Measurements from ENCODE around the gene TMED4. TPM values are rescaled to one million over a fixed set of nuclear protein-coding genes. Genes with fewer than 3 reads are reported as not detected.
"Not testable (repeated sequence)": the region's sequence is repeated elsewhere in the genome, so short reads cannot be mapped to it uniquely, and the experiment has no call there.

TMED4 gene
- polyA plus RNA-seq, 1 donor (not counting 4 experiments of a cell fraction or from before 2014, with no cell fraction given): 45.8 TPM

DNA sequence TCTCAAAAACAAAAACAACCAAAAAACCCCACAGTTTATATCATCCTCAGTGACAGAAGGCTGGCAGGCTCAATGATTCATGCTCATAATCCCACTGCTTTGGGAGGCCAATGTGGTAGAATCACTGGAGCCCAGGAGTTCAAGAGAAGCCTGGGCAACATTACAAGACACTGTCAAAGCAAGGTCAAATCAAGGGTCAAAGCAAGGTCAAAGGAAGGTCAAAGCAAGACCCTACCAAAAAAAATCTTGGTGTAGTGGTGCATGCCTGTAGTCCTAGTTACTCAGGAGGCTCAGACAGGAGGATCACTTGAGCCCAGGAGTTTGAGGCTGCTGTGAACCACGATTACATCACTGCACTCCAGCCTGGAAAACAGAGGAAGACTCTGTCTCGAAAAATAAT lies 26.7 kb downstream of the TMED4 start:
- Histone ChIP-seq H3K27ac (ENCODE audit: control insufficient read depth, insufficient read depth, low read length) (no peak overlapping the region), H3K4me3 (ENCODE audit: control insufficient read depth in 2 of 3, extremely low read depth in 1 of 3, insufficient read depth in 2 of 3, low read depth in 1 of 3, low read length in 3 of 3) (no peak overlapping the region), H3K9ac (ENCODE audit: control insufficient read depth, extremely low read depth, insufficient read depth, low read length) (no peak overlapping the region), H2AFZ (ENCODE audit: control insufficient read depth, low read length) (no peak overlapping the region), H3K9me1 (ENCODE audit: control insufficient read depth, extremely low read depth, insufficient read depth, low read length) (no peaks in the 10 kb centered on the region), H3K79me2 (ENCODE audit: control insufficient read depth, insufficient read depth, low read length) (no peaks in the 10 kb centered on the region), H3K36me3 (ENCODE audit: control insufficient read depth in 2 of 2, extremely low read depth in 1 of 2, insufficient read depth in 2 of 2, low read length in 2 of 2) (no peaks in the 10 kb centered on the region), H3K27me3 (ENCODE audit: control insufficient read depth, extremely low read depth, insufficient read depth, low read length) (no peaks in the 10 kb centered on the region), H3K4me1 (ENCODE audit: control insufficient read depth, extremely low read depth, insufficient read depth, low read length) (no peaks in the 10 kb centered on the region), H3K9me3 (ENCODE audit: control insufficient read depth, low read depth, low read length) (no peaks in the 10 kb centered on the region), H4K20me1 (ENCODE audit: control insufficient read depth, extremely low read depth, insufficient read depth, low read length) (no peaks in the 10 kb centered on the region), H3K4me2 (ENCODE audit: control insufficient read depth, extremely low read depth, insufficient read depth, low read depth, low read length) (no peak overlapping the region)
- TF ChIP-seq, protein P1, sequence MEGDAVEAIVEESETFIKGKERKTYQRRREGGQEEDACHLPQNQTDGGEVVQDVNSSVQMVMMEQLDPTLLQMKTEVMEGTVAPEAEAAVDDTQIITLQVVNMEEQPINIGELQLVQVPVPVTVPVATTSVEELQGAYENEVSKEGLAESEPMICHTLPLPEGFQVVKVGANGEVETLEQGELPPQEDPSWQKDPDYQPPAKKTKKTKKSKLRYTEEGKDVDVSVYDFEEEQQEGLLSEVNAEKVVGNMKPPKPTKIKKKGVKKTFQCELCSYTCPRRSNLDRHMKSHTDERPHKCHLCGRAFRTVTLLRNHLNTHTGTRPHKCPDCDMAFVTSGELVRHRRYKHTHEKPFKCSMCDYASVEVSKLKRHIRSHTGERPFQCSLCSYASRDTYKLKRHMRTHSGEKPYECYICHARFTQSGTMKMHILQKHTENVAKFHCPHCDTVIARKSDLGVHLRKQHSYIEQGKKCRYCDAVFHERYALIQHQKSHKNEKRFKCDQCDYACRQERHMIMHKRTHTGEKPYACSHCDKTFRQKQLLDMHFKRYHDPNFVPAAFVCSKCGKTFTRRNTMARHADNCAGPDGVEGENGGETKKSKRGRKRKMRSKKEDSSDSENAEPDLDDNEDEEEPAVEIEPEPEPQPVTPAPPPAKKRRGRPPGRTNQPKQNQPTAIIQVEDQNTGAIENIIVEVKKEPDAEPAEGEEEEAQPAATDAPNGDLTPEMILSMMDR (optimal IDR thresholded peaks at IDR 0.05 in 1 of 3, IDR thresholded peaks at IDR 0.05 in 1 of 3, conservative IDR thresholded peaks at IDR 0.05 in 1 of 3; ENCODE audit: extremely low read depth in 1 of 3, insufficient read depth in 2 of 3, low read length in 3 of 3): no peak
- TF ChIP-seq EZH2 (IDR thresholded peaks at IDR 0.05; ENCODE audit: low read length): no peak
- FAIRE-seq (no peak), DNase-seq (ENCODE audit: low read depth, low spot score) (no peak)
- dilution Hi-C loops (cut with MboI; ENCODE audit: extremely low pct_ligation_motif_present, low sequenced_read_pairs): no loop called here

DNA sequence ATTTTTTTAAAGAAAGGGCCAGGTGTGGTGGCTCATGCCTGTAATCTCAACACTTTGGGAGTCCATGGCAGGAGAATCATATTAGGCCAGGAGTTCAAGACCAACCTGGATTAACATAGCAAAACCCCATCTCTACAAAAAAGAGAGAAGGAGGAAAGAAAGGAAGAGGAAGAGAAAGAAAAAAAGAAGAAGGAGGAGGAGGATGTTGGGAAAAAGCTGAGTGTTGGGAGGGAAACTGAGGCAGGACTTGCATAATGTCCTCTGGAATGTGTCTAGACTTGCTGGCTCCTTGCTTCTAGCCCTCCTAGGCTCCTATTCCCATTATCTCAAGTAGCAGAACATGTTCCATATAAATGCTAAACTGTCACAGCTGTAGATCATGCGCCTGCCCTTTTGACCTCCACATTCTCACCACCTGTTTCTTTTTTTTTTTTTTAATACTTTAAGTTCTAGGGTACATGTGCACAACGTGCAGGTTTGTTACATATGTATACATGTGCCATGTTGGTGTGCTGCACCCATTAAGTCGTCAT lies 29.5 kb downstream of the TMED4 start:
- not testable (repeated sequence) for FAIRE-seq

DNA sequence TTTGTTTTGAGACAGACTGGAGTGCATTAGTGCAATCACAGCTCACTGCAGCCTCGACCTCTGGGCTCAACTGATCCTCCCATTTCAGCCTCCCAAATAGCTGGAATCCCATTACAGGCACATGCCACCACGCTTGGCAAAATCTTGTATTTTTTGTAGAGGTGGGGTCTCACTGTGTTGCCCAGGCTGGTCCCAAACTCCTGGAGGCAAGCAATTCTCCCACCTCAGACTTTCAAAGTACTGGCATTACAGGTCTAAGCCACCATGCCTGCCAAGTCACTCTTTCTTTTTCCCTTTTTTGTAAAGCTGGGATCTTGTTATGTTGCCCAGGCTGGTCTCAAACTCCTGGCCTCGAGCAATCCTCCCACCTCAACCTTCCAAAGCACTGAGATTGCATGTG lies 32.6 kb downstream of the TMED4 start:
- no peak for DNase-seq (ENCODE audit: low read depth, low spot score)
- no peaks in the 10 kb centered on the region for H3K27me3 ChIP-seq (ENCODE audit: control insufficient read depth, extremely low read depth, insufficient read depth, low read length)
- H3K9me3 ChIP-seq (ENCODE audit: control insufficient read depth, low read depth, low read length): no peaks in the 10 kb centered on the region
- no peak overlapping the region for H3K4me2 ChIP-seq (ENCODE audit: control insufficient read depth, extremely low read depth, insufficient read depth, low read depth, low read length)
- H4K20me1 ChIP-seq (ENCODE audit: control insufficient read depth, extremely low read depth, insufficient read depth, low read length): no peaks in the 10 kb centered on the region
- no peak overlapping the region for H2AFZ ChIP-seq (ENCODE audit: control insufficient read depth, low read length)
- no peaks in the 10 kb centered on the region for H3K9me1 ChIP-seq (ENCODE audit: control insufficient read depth, extremely low read depth, insufficient read depth, low read length)
- H3K4me3 ChIP-seq (ENCODE audit: control insufficient read depth in 2 of 3, extremely low read depth in 1 of 3, insufficient read depth in 2 of 3, low read depth in 1 of 3, low read length in 3 of 3): no peak overlapping the region
- no peaks in the 10 kb centered on the region for H3K79me2 ChIP-seq (ENCODE audit: control insufficient read depth, insufficient read depth, low read length)
- no peak for FAIRE-seq
- H3K27ac ChIP-seq (ENCODE audit: control insufficient read depth, insufficient read depth, low read length): no peak overlapping the region
- dilution Hi-C loops (cut with MboI; ENCODE audit: extremely low pct_ligation_motif_present, low sequenced_read_pairs): no loop called here
- H3K4me1 ChIP-seq (ENCODE audit: control insufficient read depth, extremely low read depth, insufficient read depth, low read length): peaks cover 5% of the 10 kb centered on the region
- no peaks in the 10 kb centered on the region for H3K36me3 ChIP-seq (ENCODE audit: control insufficient read depth in 2 of 2, extremely low read depth in 1 of 2, insufficient read depth in 2 of 2, low read length in 2 of 2)
- TF ChIP-seq, protein P1 (optimal IDR thresholded peaks at IDR 0.05 in 1 of 3, IDR thresholded peaks at IDR 0.05 in 1 of 3, conservative IDR thresholded peaks at IDR 0.05 in 1 of 3; ENCODE audit: extremely low read depth in 1 of 3, insufficient read depth in 2 of 3, low read length in 3 of 3): no peak
- TF ChIP-seq EZH2 (IDR thresholded peaks at IDR 0.05; ENCODE audit: low read length): no peak
- no peak overlapping the region for H3K9ac ChIP-seq (ENCODE audit: control insufficient read depth, extremely low read depth, insufficient read depth, low read length)

More for the DNA sequence above, 29.5 kb downstream of the TMED4 start:
- H4K20me1 ChIP-seq (ENCODE audit: control insufficient read depth, extremely low read depth, insufficient read depth, low read length); H3K4me2 ChIP-seq (ENCODE audit: control insufficient read depth, extremely low read depth, insufficient read depth, low read depth, low read length); H3K27ac ChIP-seq (ENCODE audit: control insufficient read depth, insufficient read depth, low read length); DNase-seq (ENCODE audit: low read depth, low spot score); H3K9me3 ChIP-seq (ENCODE audit: control insufficient read depth, low read depth, low read length); H3K9ac ChIP-seq (ENCODE audit: control insufficient read depth, extremely low read depth, insufficient read depth, low read length); H3K4me1 ChIP-seq (ENCODE audit: control insufficient read depth, extremely low read depth, insufficient read depth, low read length); H3K27me3 ChIP-seq (ENCODE audit: control insufficient read depth, extremely low read depth, insufficient read depth, low read length); H3K9me1 ChIP-seq (ENCODE audit: control insufficient read depth, extremely low read depth, insufficient read depth, low read length); H3K4me3 ChIP-seq (ENCODE audit: control insufficient read depth in 2 of 3, extremely low read depth in 1 of 3, insufficient read depth in 2 of 3, low read depth in 1 of 3, low read length in 3 of 3); H2AFZ ChIP-seq (ENCODE audit: control insufficient read depth, low read length); dilution Hi-C loops (cut with MboI; ENCODE audit: extremely low pct_ligation_motif_present, low sequenced_read_pairs); H3K36me3 ChIP-seq (ENCODE audit: control insufficient read depth in 2 of 2, extremely low read depth in 1 of 2, insufficient read depth in 2 of 2, low read length in 2 of 2); H3K79me2 ChIP-seq (ENCODE audit: control insufficient read depth, insufficient read depth, low read length): not testable (repeated sequence)

All from keratinocyte (primary cell).